Trophoblast cell (in vitro differentiated cells and primary cell): ENCODE measurements around the gene PGAP6.

Experiments
- DNase-seq, 2 donors: peaks; one replicate each; pipeline ENCODE4 v3.0.0-alpha.2; 2016
- H2AFZ ChIP-seq: 2 replicates; pipeline ENCODE4 v1.6.1; 2013; ENCODE audit warnings: low read length, moderate library complexity, mild to moderate bottlenecking; ENCODE audit not compliant: insufficient read depth, poor library complexity
- H2AK5ac ChIP-seq: 2 replicates; pipeline ENCODE4 v1.6.1; 2013; ENCODE audit warnings: mild to moderate bottlenecking, low read length
- H2BK120ac ChIP-seq: 2 replicates; pipeline ENCODE4 v1.6.1; 2013; ENCODE audit warnings: low read length, mild to moderate bottlenecking, moderate library complexity; ENCODE audit not compliant: insufficient read depth, poor library complexity
- H2BK12ac ChIP-seq: 2 replicates; pipeline ENCODE4 v1.6.1; 2013; ENCODE audit warnings: mild to moderate bottlenecking, low read length, moderate library complexity
- H2BK5ac ChIP-seq: 2 replicates; pipeline ENCODE4 v1.6.1; 2013; ENCODE audit warnings: low read length, low read depth, moderate library complexity, mild to moderate bottlenecking; ENCODE audit not compliant: poor library complexity
- H3K14ac ChIP-seq: 2 replicates; pipeline ENCODE4 v1.6.1; 2013; ENCODE audit warnings: mild to moderate bottlenecking, low read length
- H3K18ac ChIP-seq: 2 replicates; pipeline ENCODE4 v1.6.1; 2013; ENCODE audit warnings: mild to moderate bottlenecking, low read length
- H3K23ac ChIP-seq: 2 replicates; pipeline ENCODE4 v1.6.1; 2013; ENCODE audit warnings: low read length
- H3K27ac ChIP-seq: 2 replicates; pipeline ENCODE4 v1.5.1; 2013; ENCODE audit warnings: low read depth, mild to moderate bottlenecking, inconsistent platforms, low read length, moderate library complexity
- H3K27me3 ChIP-seq: 2 replicates; pipeline ENCODE4 v1.6.1; 2013; ENCODE audit warnings: inconsistent platforms, mild to moderate bottlenecking, low read length, moderate library complexity; ENCODE audit not compliant: insufficient read depth
- H3K36me3 ChIP-seq, 2 experiments: 1 replicate in 1 of 2; 2 replicates in 1 of 2; pipeline ENCODE4 v1.6.1; 2013; ENCODE audit warnings: low read length in 2 of 2, mild to moderate bottlenecking in 2 of 2, moderate library complexity in 1 of 2; ENCODE audit not compliant: insufficient read depth in 2 of 2, control insufficient read depth in 1 of 2
- H3K4ac ChIP-seq: 2 replicates; pipeline ENCODE4 v1.6.1; 2013; ENCODE audit warnings: low read depth, mild to moderate bottlenecking, low read length, moderate library complexity
- H3K4me1 ChIP-seq, 2 experiments: 1 replicate in 1 of 2; 2 replicates in 1 of 2; pipeline ENCODE4 v1.6.1; 2013; ENCODE audit warnings: low read length in 2 of 2, mild to moderate bottlenecking in 2 of 2, moderate library complexity in 1 of 2; ENCODE audit not compliant: insufficient read depth in 2 of 2, control insufficient read depth in 1 of 2
- H3K4me2 ChIP-seq: 2 replicates; pipeline ENCODE4 v1.6.1; 2013; ENCODE audit warnings: inconsistent platforms, mild to moderate bottlenecking, low read length, moderate library complexity
- H3K4me3 ChIP-seq: 2 replicates; pipeline ENCODE4 v1.5.1; 2013; ENCODE audit warnings: mild to moderate bottlenecking, low read depth, low read length, inconsistent platforms
- H3K79me1 ChIP-seq: one replicate; pipeline ENCODE4 v1.6.1; 2013; ENCODE audit warnings: low read length
- H3K79me2 ChIP-seq: 2 replicates; pipeline ENCODE4 v1.6.1; 2013; ENCODE audit warnings: low read length, mild to moderate bottlenecking; ENCODE audit not compliant: control insufficient read depth, insufficient read depth, poor library complexity
- H3K9ac ChIP-seq: 2 replicates; pipeline ENCODE4 v1.6.1; 2013; ENCODE audit warnings: mild to moderate bottlenecking, low read length
- H3K9me3 ChIP-seq: 2 replicates; pipeline ENCODE4 v1.6.1; 2013; ENCODE audit warnings: low read depth, mild to moderate bottlenecking, control low read depth, inconsistent platforms, low read length; ENCODE audit not compliant: insufficient read depth
- H4K12ac ChIP-seq: 2 replicates; pipeline ENCODE4 v1.6.1; 2013; ENCODE audit warnings: low read depth, mild to moderate bottlenecking, low read length, moderate library complexity
- H4K8ac ChIP-seq: 2 replicates; pipeline ENCODE4 v1.6.1; 2013; ENCODE audit warnings: low read depth, mild to moderate bottlenecking, low read length, moderate library complexity
- H4K91ac ChIP-seq: one replicate; pipeline ENCODE4 v1.6.1; 2013; ENCODE audit warnings: low read depth, mild to moderate bottlenecking, low read length, moderate library complexity
- WGBS: extraction: QIAGEN DNeasy Blood & Tissue Kit; methylation state at CpG from one replicate; pipeline ENCODE4 v1.1.7; 2013; ENCODE audit warnings: missing lambda C conversion rate; ENCODE audit not compliant: insufficient read length, insufficient coverage; ENCODE audit errors: extremely low coverage; 5-methylcytosine and 5-hydroxymethylcytosine counted together

PGAP6 gene

DNA sequence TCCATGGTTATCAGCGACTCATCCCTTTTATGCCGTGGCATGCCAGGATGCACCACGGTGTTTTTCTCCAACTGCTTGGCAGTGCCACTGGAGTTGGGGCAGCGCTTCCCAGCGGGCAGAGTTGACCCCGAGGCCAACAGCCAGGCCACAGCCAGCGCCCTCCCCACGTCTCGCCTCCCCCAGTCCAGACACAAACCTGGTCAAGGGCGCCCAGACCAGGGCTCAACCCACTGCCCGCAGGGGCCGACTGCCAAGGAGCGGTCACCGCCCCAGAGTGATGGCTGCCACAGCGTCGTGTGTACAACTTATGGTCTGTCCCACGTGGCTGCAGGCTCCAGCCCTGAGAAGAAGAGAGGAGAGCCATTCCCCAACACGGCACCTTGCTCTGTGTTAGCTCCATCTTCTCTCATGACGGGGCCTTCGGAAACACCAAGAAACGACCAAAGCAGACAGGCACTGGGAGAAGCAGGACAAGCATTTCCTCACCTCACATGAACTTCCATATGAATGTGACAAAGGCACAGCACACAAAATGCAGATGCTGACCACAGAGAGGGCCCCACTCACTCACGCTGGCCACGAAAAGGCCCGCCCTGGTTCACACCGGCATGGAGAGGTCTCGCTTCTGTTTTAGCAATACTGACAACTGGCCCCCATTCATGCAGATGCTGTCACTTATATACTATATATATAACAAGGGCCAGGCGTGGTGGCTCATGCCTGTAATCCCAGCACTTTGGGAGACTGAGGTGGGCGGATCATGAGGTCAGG lies 56.2 kb downstream of the PGAP6 start:
- H3K4me3 ChIP-seq: no peak overlapping the region
- peak overlapping the region; percentile 8 for H3K18ac ChIP-seq
- DNase-seq: no peak
- no peak overlapping the region for H2BK120ac ChIP-seq
- no peak overlapping the region for H2AFZ ChIP-seq
- H3K4ac ChIP-seq: peak overlapping the region; percentile 9
- H4K91ac ChIP-seq: no peak overlapping the region
- no peak overlapping the region for H3K23ac ChIP-seq
- H3K27ac ChIP-seq: no peak overlapping the region
- H3K27me3 ChIP-seq: no peaks in the 10 kb centered on the region
- H3K36me3 ChIP-seq: peaks cover 7 to 8% of the 10 kb centered on the region in 2 experiments
- no peaks in the 10 kb centered on the region for H3K79me1 ChIP-seq
- no peak overlapping the region for H2BK12ac ChIP-seq
- no CpG with 5 or more reads among the region's 28 CpGs for WGBS
- H3K4me2 ChIP-seq: no peak overlapping the region
- H3K9me3 ChIP-seq: peaks cover 2% of the 10 kb centered on the region
- H3K14ac ChIP-seq: no peak overlapping the region
- no peak overlapping the region for H2AK5ac ChIP-seq
- no peak overlapping the region for H2BK5ac ChIP-seq
- H3K4me1 ChIP-seq: no peaks in the 10 kb centered on the region
- no peaks in the 10 kb centered on the region for H3K79me2 ChIP-seq
- H4K12ac ChIP-seq: no peak overlapping the region
- no peak overlapping the region for H3K9ac ChIP-seq
- H4K8ac ChIP-seq: no peak overlapping the region

DNA sequence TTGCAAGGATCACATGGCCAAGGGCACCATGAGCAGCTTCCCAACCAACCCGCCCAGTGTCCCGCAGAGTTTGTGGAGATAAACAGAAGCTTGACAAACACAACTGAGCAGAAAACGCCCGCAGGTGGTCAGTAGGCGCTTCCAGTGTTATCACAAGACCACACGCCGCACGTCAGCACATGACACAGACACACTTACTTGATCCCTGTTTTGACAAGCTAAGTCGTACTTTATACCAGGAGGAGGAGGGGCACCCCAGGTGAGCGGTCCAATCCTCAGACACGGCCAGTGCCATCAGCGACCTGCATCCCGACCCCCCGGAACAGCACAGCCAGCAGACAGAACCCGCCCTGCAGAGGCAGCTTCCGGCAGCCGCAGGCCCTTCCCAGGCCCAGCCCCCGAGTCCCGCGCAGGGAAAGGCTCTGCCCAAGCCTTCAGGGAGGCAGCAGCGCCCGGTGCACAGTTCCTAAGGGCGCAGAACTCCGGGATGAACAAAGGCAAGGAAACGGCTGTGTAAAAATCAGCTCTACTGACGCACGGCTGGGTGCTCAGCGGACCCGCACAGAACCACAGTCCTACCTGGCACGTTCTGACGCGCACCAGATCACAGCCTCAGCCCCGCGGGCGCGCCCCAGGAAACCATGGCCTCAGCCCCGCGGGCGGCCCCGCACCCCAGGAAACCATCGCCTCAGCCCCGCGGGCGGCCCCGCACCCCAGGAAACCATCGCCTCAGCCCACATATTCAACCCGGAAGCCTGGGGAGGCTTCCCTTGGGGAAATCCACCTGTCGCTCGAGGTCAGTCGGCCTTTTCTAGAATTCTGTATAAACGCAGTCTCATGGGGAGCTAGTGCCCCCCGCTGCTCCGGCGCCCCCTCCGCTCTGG lies 57.1 kb downstream of the PGAP6 start:
- Histone ChIP-seq H3K4me3 (no peak overlapping the region), H3K27ac (no peak overlapping the region), H3K4me2 (no peak overlapping the region), H4K91ac (no peak overlapping the region), H3K23ac (no peak overlapping the region), H3K27me3 (no peaks in the 10 kb centered on the region), H3K4ac (peak overlapping the region; percentile 9), H2AFZ (no peak overlapping the region), H4K12ac (no peak overlapping the region), H2AK5ac (no peak overlapping the region), H3K14ac (no peak overlapping the region), H3K18ac (peak overlapping the region; percentile 30), H3K79me2 (no peaks in the 10 kb centered on the region), H2BK120ac (no peak overlapping the region), H4K8ac (no peak overlapping the region), H3K4me1 (no peaks in the 10 kb centered on the region), H2BK5ac (no peak overlapping the region), H3K36me3 (peaks cover 7 to 8% of the 10 kb centered on the region in 2 experiments), H2BK12ac (no peak overlapping the region), H3K79me1 (no peaks in the 10 kb centered on the region), H3K9ac (no peak overlapping the region), H3K9me3 (peaks cover 2% of the 10 kb centered on the region)
- no CpG with 5 or more reads among the region's 55 CpGs for WGBS
- peak; percentile 97 for DNase-seq

DNA sequence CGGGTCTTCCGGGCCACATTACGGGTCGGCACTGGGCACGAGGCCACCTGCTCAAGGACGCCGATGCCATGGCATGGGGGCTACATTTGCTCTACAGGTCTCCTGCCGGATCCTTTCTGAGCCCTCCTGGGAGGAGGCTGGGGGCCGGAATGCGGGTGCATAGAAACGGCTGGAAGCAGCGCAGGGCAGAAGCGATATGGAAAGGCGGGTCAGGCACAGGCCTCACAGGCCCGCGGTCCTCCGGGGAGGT lies 57.7 kb downstream of the PGAP6 start:
- H4K12ac ChIP-seq: no peak overlapping the region
- no peak overlapping the region for H3K27ac ChIP-seq
- no peak overlapping the region for H4K91ac ChIP-seq
- H2BK5ac ChIP-seq: no peak overlapping the region
- no peak overlapping the region for H2BK12ac ChIP-seq
- H4K8ac ChIP-seq: no peak overlapping the region
- H3K18ac ChIP-seq: no peak overlapping the region
- peaks cover 2% of the 10 kb centered on the region for H3K9me3 ChIP-seq
- no peak for DNase-seq
- no peak overlapping the region for H3K4me2 ChIP-seq
- H3K79me2 ChIP-seq: no peaks in the 10 kb centered on the region
- no peaks in the 10 kb centered on the region for H3K4me1 ChIP-seq
- H3K14ac ChIP-seq: no peak overlapping the region
- no peak overlapping the region for H2AK5ac ChIP-seq
- H3K9ac ChIP-seq: no peak overlapping the region
- no peak overlapping the region for H2AFZ ChIP-seq
- no CpG with 5 or more reads among the region's 17 CpGs for WGBS
- no peaks in the 10 kb centered on the region for H3K79me1 ChIP-seq
- H3K23ac ChIP-seq: no peak overlapping the region
- H3K27me3 ChIP-seq: no peaks in the 10 kb centered on the region
- H3K4ac ChIP-seq: no peak overlapping the region
- H3K36me3 ChIP-seq: peaks cover 7 to 11% of the 10 kb centered on the region in 2 experiments
- H3K4me3 ChIP-seq: no peak overlapping the region
- H2BK120ac ChIP-seq: no peak overlapping the region

DNA sequence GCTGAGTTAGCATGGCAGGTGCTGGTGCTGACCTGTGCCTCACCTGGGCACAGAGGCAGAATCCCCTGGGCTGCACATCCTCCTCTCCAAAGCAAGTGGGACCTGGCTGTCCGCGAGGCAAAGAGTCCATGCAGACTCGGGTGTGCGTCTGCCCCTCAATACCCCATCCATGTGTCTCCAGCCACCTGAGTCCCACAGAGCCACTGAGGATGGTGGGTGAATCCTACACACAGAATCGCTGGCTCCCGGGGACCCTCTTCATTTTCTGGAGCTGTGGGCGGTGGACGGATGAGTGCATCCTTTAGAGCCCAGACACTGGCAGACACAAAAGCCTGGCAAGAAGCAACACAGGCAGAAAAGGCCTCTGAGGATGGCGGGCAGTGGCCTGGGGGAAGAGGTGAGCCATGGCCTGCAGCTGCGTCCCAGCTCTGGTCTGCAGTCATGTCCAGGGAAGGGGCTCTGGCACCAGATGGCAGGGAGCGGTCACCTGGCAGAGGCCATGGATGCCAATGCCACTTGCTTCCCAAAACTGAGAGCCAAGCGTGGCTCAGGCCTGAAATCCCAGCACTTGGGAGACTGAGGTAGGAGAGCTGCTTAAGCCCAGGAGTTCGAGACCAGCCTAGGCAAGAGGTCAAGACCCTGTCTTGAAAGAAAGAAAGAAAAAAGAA lies 59.2 kb downstream of the PGAP6 start:
- H3K79me1 ChIP-seq: no peaks in the 10 kb centered on the region
- no peak overlapping the region for H3K9ac ChIP-seq
- H2AFZ ChIP-seq: no peak overlapping the region
- no peak overlapping the region for H4K12ac ChIP-seq
- peaks cover 13 to 18% of the 10 kb centered on the region in 2 experiments for H3K36me3 ChIP-seq
- no peak overlapping the region for H3K4ac ChIP-seq
- WGBS: no CpG with 5 or more reads among the region's 13 CpGs
- H4K91ac ChIP-seq: no peak overlapping the region
- H2BK12ac ChIP-seq: no peak overlapping the region
- no peak overlapping the region for H2AK5ac ChIP-seq
- DNase-seq: no peak
- H3K4me1 ChIP-seq: no peaks in the 10 kb centered on the region
- H3K27me3 ChIP-seq: no peaks in the 10 kb centered on the region
- H3K23ac ChIP-seq: no peak overlapping the region
- H3K4me3 ChIP-seq: no peak overlapping the region
- no peak overlapping the region for H3K27ac ChIP-seq
- H2BK5ac ChIP-seq: no peak overlapping the region
- no peak overlapping the region for H3K14ac ChIP-seq
- H4K8ac ChIP-seq: no peak overlapping the region
- H3K79me2 ChIP-seq: no peaks in the 10 kb centered on the region
- H3K9me3 ChIP-seq: peaks cover 2% of the 10 kb centered on the region
- H3K4me2 ChIP-seq: no peak overlapping the region
- H2BK120ac ChIP-seq: no peak overlapping the region
- no peak overlapping the region for H3K18ac ChIP-seq
